ENCODE results near the gene AFF4.
"Not testable (repeated sequence)": the region's sequence is repeated elsewhere in the genome, so short reads cannot be mapped to it uniquely, and the experiment has no call there.

DNA sequence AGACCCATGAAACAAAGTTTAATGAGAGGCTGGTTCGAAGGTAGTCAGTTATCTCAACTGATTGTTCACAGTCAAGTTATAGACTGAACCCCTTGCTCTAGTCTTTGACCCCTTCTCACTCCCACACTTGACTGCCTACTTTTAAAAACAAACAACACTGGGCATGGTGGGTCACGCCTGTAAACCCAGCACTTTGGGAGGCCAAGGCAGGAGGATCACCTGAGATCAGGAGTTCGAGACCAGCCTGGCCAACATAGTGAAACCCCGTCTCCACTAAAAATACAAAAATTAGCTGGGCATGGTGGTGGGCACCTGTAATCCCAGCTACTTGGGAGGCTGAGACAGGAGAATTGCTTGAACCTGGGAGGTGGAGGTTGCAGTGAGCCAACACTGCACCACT is 18.1 kb downstream of the AFF4 start:
- TF ChIP-seq, protein P1, sequence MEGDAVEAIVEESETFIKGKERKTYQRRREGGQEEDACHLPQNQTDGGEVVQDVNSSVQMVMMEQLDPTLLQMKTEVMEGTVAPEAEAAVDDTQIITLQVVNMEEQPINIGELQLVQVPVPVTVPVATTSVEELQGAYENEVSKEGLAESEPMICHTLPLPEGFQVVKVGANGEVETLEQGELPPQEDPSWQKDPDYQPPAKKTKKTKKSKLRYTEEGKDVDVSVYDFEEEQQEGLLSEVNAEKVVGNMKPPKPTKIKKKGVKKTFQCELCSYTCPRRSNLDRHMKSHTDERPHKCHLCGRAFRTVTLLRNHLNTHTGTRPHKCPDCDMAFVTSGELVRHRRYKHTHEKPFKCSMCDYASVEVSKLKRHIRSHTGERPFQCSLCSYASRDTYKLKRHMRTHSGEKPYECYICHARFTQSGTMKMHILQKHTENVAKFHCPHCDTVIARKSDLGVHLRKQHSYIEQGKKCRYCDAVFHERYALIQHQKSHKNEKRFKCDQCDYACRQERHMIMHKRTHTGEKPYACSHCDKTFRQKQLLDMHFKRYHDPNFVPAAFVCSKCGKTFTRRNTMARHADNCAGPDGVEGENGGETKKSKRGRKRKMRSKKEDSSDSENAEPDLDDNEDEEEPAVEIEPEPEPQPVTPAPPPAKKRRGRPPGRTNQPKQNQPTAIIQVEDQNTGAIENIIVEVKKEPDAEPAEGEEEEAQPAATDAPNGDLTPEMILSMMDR (IDR thresholded peaks at IDR 0.05) = not testable (repeated sequence)
- not testable (repeated sequence) for TF ChIP-seq EZH2 (IDR thresholded peaks at IDR 0.05; ENCODE audit: borderline replicate concordance, insufficient read depth, low read depth, low read length, poor library complexity, severe bottlenecking)

All from B cell (primary cell).